HG03460 (cell line): ENCODE data around the gene ANKRD16.
"Not testable (repeated sequence)": the region's sequence is repeated elsewhere in the genome, so short reads cannot be mapped to it uniquely, and the experiment has no call there.

Experiments
- ATAC-seq: cut with Tn5 transposase; IDR thresholded peaks from one replicate; pipeline ENCODE4 v1.9.1; 2021; ENCODE audit not compliant: unreplicated experiment

Gene ANKRD16

GRCh38 chr10:5840314-5841307, 49.1 kb downstream of the ANKRD16 start:
- ATAC-seq, result peak; percentile 83

- ATAC-seq, result not testable (repeated sequence)
Measured at GRCh38 chr10:5836181-5836580, 53.5 kb downstream of the ANKRD16 start.

- no peak for ATAC-seq
Measured at GRCh38 chr10:5835446-5836095, 54.1 kb downstream of the ANKRD16 start.

DNA sequence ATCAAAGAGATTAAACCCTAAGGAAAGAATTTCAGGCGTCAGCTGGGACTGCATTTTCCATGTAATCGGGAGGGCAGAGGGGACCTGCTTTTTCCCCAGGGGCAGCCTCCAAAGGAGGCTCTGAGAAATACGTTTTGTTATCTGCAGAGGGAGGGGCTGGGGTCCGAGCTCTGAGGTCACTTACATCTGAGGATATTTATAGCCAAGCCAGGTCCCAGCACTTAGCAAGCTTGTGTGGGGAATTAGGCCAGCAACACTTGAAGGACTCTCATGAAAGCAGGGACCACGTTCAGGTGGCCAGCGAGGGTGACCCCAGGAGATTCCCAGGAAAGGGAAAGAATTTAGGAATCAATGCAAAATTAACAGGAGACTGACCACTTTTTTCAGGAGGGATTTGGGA, 55.9 kb downstream of the ANKRD16 start:
- no peak for ATAC-seq

- ATAC-seq, result no peak
Measured at GRCh38 chr10:5832946-5833345, 56.7 kb downstream of the ANKRD16 start.

DNA sequence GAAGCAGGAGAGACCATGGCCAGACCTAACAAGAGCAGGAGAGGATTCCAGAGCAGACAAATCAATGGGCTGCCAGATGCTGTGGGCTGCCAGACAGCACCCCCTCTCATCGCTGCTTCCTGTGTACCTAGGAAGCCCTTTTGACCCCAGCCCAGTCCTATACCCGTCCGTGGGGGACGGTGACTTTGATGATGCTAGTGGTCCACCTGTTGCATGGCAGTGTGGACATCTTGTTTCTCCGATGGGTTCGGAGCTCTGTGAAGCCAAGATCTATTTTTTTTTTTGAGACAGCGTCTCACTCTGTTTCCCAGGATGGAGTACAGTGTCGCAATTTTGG, 58.3 kb downstream of the ANKRD16 start:
- no peak for ATAC-seq

DNA sequence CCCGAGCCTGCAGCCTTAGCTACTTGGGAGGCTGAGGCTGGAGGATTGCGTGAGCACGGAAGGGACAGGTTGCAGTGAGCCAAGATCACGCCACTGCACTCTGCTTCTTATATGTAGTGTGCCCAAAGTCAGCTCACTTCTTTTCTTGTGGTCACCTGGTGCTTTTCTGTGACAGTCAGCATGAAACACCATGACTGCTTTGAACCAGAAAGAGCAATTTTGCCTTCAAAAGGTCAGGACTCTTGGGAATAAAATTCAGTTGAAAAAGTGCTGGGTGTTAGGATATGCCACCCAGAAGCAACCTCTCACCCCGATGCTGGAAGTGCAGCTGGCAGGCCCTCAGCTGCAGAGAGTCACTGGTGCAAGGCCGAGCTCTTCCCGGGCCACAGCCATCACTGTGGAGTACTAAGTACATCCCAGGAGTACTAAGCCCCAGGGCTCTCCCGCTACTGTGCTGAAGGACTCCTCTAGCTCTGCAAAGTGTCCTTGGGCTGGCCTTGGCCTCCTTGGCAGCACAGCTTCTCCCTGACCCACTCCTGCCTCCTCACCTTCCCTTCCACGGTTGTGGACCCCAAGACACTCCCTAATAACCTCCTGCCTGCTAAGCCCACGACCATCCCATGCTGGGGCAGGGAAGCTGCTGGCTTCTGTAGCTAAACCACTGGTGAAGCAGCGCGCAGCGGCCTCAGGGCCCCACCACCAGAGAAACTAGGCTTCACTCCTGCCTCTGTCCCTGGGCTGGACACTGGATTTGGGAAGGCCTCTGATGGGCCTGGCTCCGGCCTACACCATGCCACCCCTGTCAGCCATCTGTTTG, 58.9 kb downstream of the ANKRD16 start:
- no peak for ATAC-seq

- ATAC-seq, result no peak
Measured at GRCh38 chr10:5829267-5829666, 60.4 kb downstream of the ANKRD16 start.

DNA sequence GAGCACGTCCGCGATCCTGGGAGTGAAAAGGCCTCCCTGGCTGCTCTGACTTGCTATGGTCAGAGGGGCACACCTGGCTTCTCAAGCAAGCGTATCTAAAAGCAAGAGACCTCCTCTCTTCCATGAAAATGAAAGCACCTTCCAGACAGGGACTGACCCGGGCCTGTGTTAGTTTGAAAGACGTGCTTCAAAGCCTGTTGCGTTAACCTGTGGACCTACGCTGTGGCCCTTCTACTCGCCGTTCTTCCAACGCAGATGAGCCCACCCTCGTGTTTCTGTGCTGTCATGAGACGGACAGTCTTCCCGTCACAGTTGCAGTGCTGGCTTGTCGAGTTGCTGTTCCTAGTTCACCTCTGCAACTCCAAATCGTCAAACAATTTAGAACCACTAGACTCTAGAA, 61.0 kb downstream of the ANKRD16 start:
- no peak for ATAC-seq

- ATAC-seq, result no peak
Measured at GRCh38 chr10:5827841-5828240, 61.9 kb downstream of the ANKRD16 start.

DNA sequence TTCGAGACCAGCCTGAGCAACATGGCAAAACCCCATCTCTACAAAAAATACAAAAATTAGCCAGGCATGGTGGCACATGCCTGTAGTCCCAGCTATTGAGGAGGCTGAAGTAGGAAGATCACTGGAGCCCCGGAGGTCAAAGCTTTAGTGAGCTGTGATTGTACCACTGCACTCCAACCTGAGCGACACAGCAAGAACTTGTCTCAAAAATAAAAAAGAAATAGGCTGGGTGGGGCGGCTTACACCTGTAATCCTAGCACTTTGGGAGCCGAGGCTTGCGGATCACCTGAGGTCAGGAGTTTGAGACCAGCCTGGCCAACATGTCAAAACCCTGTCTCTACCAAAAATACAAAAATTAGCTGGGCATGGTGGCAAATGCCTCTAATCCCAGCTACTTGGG, 63.2 kb downstream of the ANKRD16 start:
- not testable (repeated sequence) for ATAC-seq

GRCh38 chr10:5818894-5819293, 70.8 kb downstream of the ANKRD16 start:
- peak; percentile 33 for ATAC-seq

GRCh38 chr10:5818048-5818331, 71.7 kb downstream of the ANKRD16 start:
- no peak for ATAC-seq

GRCh38 chr10:5817322-5818047, 72.2 kb downstream of the ANKRD16 start:
- ATAC-seq, result peak; percentile 21

GRCh38 chr10:5816170-5816569, 73.5 kb downstream of the ANKRD16 start:
- no peak for ATAC-seq

- ATAC-seq, result no peak
Measured at GRCh38 chr10:5814110-5815107, 75.3 kb downstream of the ANKRD16 start.

GRCh38 chr10:5813341-5814109, 76.2 kb downstream of the ANKRD16 start, which contains the start of gene GDI2:
Gene GDI2 (minus strand): TSS chr10:5813434. CDS start chr10:5813258, 176 bp downstream.
- ATAC-seq, result peak; percentile 67

DNA sequence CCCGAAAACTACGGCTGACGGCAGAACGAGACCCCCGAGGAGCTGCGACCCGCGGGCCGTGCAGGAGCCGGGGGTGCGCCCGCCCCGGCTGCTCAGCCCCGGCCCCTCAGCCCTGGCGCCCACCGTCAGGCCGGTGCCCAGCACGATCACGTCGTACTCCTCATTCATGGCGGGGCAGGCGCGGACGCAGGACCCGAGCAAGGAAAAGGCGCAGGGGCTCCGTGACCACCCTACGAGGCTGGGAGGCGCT, 76.7 kb downstream of the ANKRD16 start:
- ATAC-seq, result peak; percentile 16
